Nephron (organoid): ENCODE results near the gene JAKMIP1.

Source experiments
- H3K27ac Mint-ChIP-seq, 3 experiments: 2 replicates each; pipeline ENCODE4 v1.8.0; 2020; ENCODE audit warnings: mixed read lengths in 3 of 3, mild to moderate bottlenecking in 2 of 3, moderate library complexity in 1 of 3
- H3K27me3 Mint-ChIP-seq: 2 replicates; pipeline ENCODE4 v1.8.0; 2021; ENCODE audit warnings: low read depth, mild to moderate bottlenecking, moderate library complexity, mixed read lengths
- H3K36me3 Mint-ChIP-seq: 2 replicates; pipeline ENCODE4 v1.8.0; 2020; ENCODE audit warnings: low read depth, mixed read lengths
- H3K4me1 Mint-ChIP-seq: 2 replicates; pipeline ENCODE4 v1.8.0; 2020; ENCODE audit warnings: mixed read lengths
- H3K4me3 Mint-ChIP-seq, 3 experiments: 2 replicates each; pipeline ENCODE4 v1.8.0; 2020; ENCODE audit warnings: mild to moderate bottlenecking in 3 of 3, mixed read lengths in 3 of 3, moderate library complexity in 2 of 3
- H3K9me3 Mint-ChIP-seq: 2 replicates; pipeline ENCODE4 v1.8.0; 2020; ENCODE audit warnings: mixed read lengths
- CTCF ChIP-seq, 3 experiments: fragments of 200-600 bp; sonication (generic); IDR thresholded peaks; one replicate each; pipeline ENCODE4 v1.5.0; 2021; ENCODE audit warnings: antibody characterized with exemption in 3 of 3; ENCODE audit not compliant: unreplicated experiment in 3 of 3

The JAKMIP1 gene

GRCh38 chr4:6118201-6118600, 82.1 kb downstream of the JAKMIP1 start:
- Mint-ChIP-seq H3K36me3 (no peaks in the 10 kb centered on the region), H3K27me3 (peaks cover 45% of the 10 kb centered on the region), H3K4me3 (no peak overlapping the region), H3K9me3 (no peaks in the 10 kb centered on the region), H3K27ac (no peak overlapping the region), H3K4me1 (no peaks in the 10 kb centered on the region)
- no peak for TF ChIP-seq CTCF (IDR thresholded peaks at IDR 0.05; ENCODE audit: unreplicated experiment in 3 of 3)

GRCh38 chr4:6116696-6117285, 83.6 kb downstream of the JAKMIP1 start:
- Mint-ChIP-seq H3K4me1 (no peaks in the 10 kb centered on the region), H3K36me3 (no peaks in the 10 kb centered on the region), H3K9me3 (no peaks in the 10 kb centered on the region), H3K4me3 (no peak overlapping the region), H3K27me3 (peaks cover 49% of the 10 kb centered on the region), H3K27ac (no peak overlapping the region)
- TF ChIP-seq CTCF (IDR thresholded peaks at IDR 0.05; ENCODE audit: unreplicated experiment in 3 of 3), result no peak

- TF ChIP-seq CTCF (IDR thresholded peaks at IDR 0.05; ENCODE audit: unreplicated experiment in 3 of 3), result no peak
- Mint-ChIP-seq H3K4me1 (no peaks in the 10 kb centered on the region), H3K4me3 (no peak overlapping the region)
Observed at GRCh38 chr4:6115746-6116586, 84.4 kb downstream of the JAKMIP1 start.

GRCh38 chr4:6115342-6115741, 85.0 kb downstream of the JAKMIP1 start:
- Mint-ChIP-seq H3K27me3 (peaks cover 49% of the 10 kb centered on the region), H3K27ac (no peak overlapping the region), H3K9me3 (no peaks in the 10 kb centered on the region), H3K36me3 (no peaks in the 10 kb centered on the region), H3K4me1 (no peaks in the 10 kb centered on the region), H3K4me3 (no peak overlapping the region)
- no peak for TF ChIP-seq CTCF (IDR thresholded peaks at IDR 0.05; ENCODE audit: unreplicated experiment in 3 of 3)

More at GRCh38 chr4:6115746-6116586, 84.4 kb downstream of the JAKMIP1 start:
- no peaks in the 10 kb centered on the region for H3K36me3 Mint-ChIP-seq
- H3K27ac Mint-ChIP-seq, result no peak overlapping the region
- H3K27me3 Mint-ChIP-seq, result peaks cover 49% of the 10 kb centered on the region
- no peaks in the 10 kb centered on the region for H3K9me3 Mint-ChIP-seq

- Mint-ChIP-seq H3K4me3 (no peak overlapping the region), H3K4me1 (no peaks in the 10 kb centered on the region), H3K9me3 (no peaks in the 10 kb centered on the region), H3K27me3 (peaks cover 45% of the 10 kb centered on the region), H3K36me3 (no peaks in the 10 kb centered on the region), H3K27ac (no peak overlapping the region)
- TF ChIP-seq CTCF (IDR thresholded peaks at IDR 0.05; ENCODE audit: unreplicated experiment in 3 of 3), result no peak
Observed at GRCh38 chr4:6114601-6115000, 85.7 kb downstream of the JAKMIP1 start.
